ENCODE results near the gene PARN.

- TF ChIP-seq CTCF (conservative IDR thresholded peaks at IDR 0.05) = no peak
- TF ChIP-seq ZFX (IDR thresholded peaks at IDR 0.05) = no peak
Observed at GRCh38 chr16:14483819-14484385, 146.2 kb downstream of the PARN start.

All from C4-2B (cell line).